Astrocyte of the cerebellum (primary cell): Measurements from ENCODE around the gene ARHGAP26.

Experiments
- DNase-seq: peaks from one replicate; pipeline ENCODE4 v3.0.0-alpha.2; 2011; ENCODE audit warnings: low read depth
- H3K4me3 ChIP-seq: 2 replicates; pipeline ENCODE4 v1.5.1; 2011; ENCODE audit warnings: mild to moderate bottlenecking, low read depth, low read length, moderate library complexity
- in situ Hi-C: cut with HindIII; loops from 2 replicates; pipeline ENCODE4 v1.10.0; 2017; ENCODE audit warnings: low sequenced_read_pairs
- TF ChIP-seq, protein P1 (sequence below): IDR thresholded peaks from 2 replicates; pipeline ENCODE4 v1.5.1; 2012; ENCODE audit warnings: low read length, low read depth, moderate library complexity, mild to moderate bottlenecking; ENCODE audit errors: missing control alignments

The ARHGAP26 gene

DNA sequence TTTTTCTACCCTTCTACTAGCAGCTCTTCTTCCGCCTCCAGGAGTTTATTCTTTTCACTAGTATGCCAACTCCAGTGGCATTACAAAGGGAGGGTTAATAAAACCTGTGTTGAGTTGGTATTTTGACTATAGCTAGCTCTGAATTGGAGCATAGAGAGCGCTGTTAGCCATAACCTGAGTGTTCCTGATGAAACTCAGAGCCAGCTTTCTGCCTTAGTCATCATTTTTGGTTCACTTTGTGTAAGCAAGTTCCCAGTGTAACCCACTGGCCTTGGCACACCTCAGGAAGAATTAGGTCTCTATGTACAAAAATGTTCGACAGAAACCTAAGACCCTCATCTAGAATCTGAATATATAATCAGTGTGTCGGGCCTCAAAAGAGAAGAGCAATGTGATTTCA is 394.4 kb downstream of the ARHGAP26 start:
- DNase-seq: no peak
- no peak overlapping the region for H3K4me3 ChIP-seq
- TF ChIP-seq, protein P1, sequence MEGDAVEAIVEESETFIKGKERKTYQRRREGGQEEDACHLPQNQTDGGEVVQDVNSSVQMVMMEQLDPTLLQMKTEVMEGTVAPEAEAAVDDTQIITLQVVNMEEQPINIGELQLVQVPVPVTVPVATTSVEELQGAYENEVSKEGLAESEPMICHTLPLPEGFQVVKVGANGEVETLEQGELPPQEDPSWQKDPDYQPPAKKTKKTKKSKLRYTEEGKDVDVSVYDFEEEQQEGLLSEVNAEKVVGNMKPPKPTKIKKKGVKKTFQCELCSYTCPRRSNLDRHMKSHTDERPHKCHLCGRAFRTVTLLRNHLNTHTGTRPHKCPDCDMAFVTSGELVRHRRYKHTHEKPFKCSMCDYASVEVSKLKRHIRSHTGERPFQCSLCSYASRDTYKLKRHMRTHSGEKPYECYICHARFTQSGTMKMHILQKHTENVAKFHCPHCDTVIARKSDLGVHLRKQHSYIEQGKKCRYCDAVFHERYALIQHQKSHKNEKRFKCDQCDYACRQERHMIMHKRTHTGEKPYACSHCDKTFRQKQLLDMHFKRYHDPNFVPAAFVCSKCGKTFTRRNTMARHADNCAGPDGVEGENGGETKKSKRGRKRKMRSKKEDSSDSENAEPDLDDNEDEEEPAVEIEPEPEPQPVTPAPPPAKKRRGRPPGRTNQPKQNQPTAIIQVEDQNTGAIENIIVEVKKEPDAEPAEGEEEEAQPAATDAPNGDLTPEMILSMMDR: no peak
- in situ Hi-C loops: no loop called here

DNA sequence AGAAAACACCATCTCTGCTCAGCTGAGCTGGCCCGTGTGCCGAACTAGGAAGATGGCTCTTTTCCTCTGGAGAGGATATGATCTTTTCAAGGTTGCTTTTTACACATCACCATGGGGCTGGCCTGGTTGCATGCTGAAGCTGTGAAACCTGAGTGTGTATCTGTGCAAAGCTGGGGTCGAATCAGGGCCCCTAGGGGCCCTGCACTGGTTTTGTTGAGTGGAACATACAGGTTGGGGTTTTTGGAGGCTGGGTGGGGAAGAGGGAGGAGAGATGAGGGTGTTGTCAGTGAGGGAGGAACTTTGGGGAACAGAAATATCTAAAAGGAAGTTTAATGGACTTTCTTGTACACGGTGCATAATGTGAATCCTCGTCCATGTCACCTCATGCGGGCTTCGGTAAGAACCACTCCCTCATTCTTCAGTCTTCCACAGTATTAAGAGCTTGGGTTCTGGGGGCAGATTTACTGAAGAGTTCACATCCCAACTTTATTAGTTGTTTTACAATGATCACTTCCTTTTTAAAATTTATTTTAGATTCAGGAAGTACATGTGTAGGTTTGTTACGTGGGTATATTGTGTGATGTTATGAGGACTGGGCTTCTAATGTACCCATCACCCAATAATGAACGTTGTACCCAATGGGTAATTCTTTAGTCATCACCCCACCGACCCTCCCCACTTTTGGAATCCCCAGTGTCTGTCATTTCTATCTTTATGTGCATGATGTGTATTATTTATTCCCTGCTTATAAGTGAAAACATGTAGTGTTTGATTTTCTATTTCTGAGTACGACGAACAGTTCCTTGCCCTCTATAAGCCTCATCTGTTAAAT is 395.1 kb downstream of the ARHGAP26 start:
- TF ChIP-seq, protein P1: no peak
- H3K4me3 ChIP-seq: no peak overlapping the region
- no peak for DNase-seq
- in situ Hi-C loops: no loop called here

DNA sequence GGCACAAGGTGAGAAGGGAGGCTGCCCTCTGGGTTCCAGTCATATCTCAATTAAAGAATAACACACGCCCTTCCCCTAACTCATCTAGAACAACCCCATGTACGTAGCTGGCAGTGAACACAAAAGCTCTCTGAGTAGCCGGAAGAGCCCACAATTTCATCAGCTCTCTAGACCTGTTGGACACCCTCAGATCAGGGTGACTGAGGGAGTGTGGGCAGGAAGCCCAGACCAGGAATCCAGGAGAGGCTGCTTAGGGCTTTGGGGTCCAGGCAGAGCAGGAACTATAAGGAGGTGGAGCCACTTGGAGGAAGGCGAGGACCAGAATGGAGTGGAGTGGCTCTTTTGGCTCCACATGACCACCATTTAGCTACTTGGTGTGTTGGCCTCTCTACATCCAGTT is 395.9 kb downstream of the ARHGAP26 start:
- DNase-seq: no peak
- TF ChIP-seq, protein P1: no peak
- H3K4me3 ChIP-seq: no peak overlapping the region
- in situ Hi-C loops: no loop called here

DNA sequence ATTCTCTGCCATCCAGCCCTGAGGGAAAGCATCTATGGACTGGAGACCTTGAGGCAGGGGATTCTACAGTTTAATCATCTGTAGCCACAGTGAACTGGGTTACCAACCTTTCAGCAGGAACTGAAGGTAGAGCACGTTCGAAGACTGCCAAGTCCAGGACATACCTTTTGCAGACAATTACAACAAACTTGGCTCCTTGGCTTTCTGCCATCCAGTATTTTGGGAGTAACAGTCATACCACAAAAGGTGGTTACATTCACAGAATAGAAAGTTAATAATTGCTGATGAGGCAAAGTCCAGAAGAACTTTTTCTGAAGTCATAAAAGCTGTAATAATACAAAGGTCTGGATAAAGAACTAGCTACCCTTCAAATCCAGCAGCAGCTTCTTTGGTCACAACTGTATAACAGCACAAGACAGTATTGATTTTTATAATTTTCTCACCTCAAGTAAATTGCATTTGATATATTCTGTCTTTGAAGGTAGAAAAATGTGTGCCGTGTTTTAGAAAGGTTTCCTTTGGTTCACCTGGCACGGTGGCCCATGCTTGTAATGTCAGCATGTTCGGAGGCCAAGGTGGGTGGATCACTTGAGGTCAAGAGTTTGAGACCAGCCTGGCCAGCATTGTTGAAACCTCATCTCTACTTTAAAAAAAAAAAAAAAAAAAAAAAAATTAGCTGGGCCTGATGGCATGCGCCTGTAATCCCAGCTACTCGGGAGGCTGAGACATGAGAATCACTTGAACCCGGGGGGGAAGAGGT is 396.7 kb downstream of the ARHGAP26 start:
- in situ Hi-C loops: no loop called here

DNA sequence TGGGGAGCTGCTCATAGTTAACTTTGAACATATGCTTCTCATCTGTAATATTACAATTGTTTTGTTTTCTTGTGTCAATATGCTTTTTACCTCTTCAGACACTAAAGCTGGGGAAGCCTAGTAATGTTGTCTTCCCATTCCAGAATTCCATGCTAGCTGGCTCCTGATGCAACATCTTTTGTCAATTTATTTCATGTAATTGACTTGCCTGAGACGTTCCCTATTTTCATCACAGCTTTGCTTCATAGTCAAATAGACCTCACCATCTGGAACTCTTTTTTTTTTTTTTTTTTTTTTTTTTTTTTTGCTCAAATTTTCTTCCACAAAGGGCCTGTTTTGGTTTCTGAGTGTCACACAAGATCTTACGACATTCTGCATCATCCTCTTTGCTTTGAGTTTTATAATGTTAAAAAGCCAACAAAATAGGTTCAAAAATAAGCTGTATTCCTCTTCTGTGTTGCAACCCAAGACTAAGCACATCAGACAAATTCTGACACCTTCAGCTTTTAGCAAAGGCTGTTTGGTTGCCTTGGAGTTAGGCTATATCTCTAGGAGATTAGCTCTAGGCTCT is 398.1 kb downstream of the ARHGAP26 start:
- in situ Hi-C loops: no loop called here
- TF ChIP-seq, protein P1: no peak
- no peak for DNase-seq
- H3K4me3 ChIP-seq: no peak overlapping the region

More for the DNA sequence above, 396.7 kb downstream of the ARHGAP26 start:
- TF ChIP-seq, protein P1: no peak
- no peak overlapping the region for H3K4me3 ChIP-seq
- no peak for DNase-seq

DNA sequence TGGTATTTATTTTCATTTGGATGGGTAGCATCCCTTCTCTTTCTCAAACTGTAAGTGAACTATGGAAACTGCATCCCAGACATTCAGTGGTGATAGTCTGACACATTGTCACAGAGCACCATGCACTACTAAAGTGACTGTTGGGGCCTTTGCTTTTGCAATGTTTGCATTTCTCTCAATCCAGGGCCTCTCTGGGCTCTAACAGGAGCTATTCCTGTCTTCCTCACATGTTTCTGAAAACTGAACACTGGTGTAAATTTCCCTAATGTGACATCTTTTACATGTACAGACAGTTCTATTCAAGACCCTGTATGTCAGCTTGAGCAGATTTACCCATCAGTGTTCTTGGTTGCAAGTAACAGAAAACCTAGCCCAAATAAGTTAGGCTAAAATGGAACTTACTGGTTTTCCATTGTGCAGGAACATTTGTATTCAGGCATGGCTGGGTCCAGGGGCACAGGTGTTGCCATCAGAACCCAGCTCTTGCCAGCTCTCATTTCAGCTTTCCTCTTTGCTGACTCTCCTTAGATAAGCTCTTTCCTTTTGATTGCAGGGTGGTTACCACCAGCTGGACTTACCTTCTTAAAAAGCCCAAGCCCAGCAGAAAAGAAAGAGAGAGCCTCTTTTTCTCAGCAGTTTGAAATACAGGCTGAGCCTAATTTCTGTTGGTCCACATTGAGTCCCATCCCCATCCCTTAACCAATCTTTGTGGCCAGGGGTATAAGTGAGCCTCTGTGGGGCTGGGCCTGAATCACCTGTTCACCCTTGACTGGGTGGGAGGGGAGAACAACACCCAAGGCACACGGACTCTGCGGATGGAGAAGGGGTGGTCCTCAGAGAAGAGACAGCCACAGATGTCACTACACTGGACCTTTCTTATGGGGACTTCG is 399.0 kb downstream of the ARHGAP26 start:
- TF ChIP-seq, protein P1: no peak
- H3K4me3 ChIP-seq: no peak overlapping the region
- in situ Hi-C loops: no loop called here
- no peak for DNase-seq
